ENCODE measurements around the gene EIF4H. TPM values are rescaled to one million over a fixed set of nuclear protein-coding genes. Genes with fewer than 3 reads are reported as not detected.

EIF4H gene
- total and polyA plus RNA-seq, 2 experiments from 2014 or later, result 183 to 309 TPM

- DNase-seq (ENCODE audit: low spot score), result no peak
- Mint-ChIP-seq H3K4me1 (no peaks in the 10 kb centered on the region), H3K4me3 (no peak overlapping the region), H3K27me3 (ENCODE audit: insufficient read depth, low read depth, poor library complexity) (peaks cover 13% of the 10 kb centered on the region), H3K9me3 (no peaks in the 10 kb centered on the region), H3K36me3 (ENCODE audit: low read depth) (no peaks in the 10 kb centered on the region), H3K27ac (peak overlapping the region; percentile 70; the same call in 1 of the 2 replicates)
- Histone ChIP-seq H3K36me3 (ENCODE audit: insufficient read depth) (no peaks in the 10 kb centered on the region), H3K9me2 (ENCODE audit: insufficient read depth) (no peaks in the 10 kb centered on the region), H3K79me2 (replicated peaks; ENCODE audit: insufficient read depth) (no peaks in the 10 kb centered on the region), H2AFZ (no peak overlapping the region), H3F3A (replicated peaks; ENCODE audit: low read depth) (no peaks in the 10 kb centered on the region), H4K20me1 (replicated peaks; ENCODE audit: insufficient read depth) (no peaks in the 10 kb centered on the region; the same call in 1 of the 2 replicates), H3K4me1 (ENCODE audit: insufficient read depth) (no peaks in the 10 kb centered on the region), H3K4me2 (no peak overlapping the region), H3K27ac (ENCODE audit: low read depth) (no peak overlapping the region), H3K27me3 (ENCODE audit: insufficient read depth) (no peaks in the 10 kb centered on the region), H3K4me3 (no peak overlapping the region)
- ATAC-seq, result no peak
- TF ChIP-seq CREB1 (CRISPR knock-in tag; IDR thresholded peaks at IDR 0.05; ENCODE audit: low read depth), result no peak
- TF ChIP-seq NANOG (IDR thresholded peaks at IDR 0.05; ENCODE audit: borderline replicate concordance), result no peak
- TF ChIP-seq EZH2 (IDR thresholded peaks at IDR 0.05; ENCODE audit: low read depth, unreplicated experiment), result no peak
- TF ChIP-seq, protein P1, sequence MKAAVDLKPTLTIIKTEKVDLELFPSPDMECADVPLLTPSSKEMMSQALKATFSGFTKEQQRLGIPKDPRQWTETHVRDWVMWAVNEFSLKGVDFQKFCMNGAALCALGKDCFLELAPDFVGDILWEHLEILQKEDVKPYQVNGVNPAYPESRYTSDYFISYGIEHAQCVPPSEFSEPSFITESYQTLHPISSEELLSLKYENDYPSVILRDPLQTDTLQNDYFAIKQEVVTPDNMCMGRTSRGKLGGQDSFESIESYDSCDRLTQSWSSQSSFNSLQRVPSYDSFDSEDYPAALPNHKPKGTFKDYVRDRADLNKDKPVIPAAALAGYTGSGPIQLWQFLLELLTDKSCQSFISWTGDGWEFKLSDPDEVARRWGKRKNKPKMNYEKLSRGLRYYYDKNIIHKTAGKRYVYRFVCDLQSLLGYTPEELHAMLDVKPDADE (IDR thresholded peaks at IDR 0.05), result no peak
- TF ChIP-seq ZNF114 (CRISPR knock-in tag; IDR thresholded peaks at IDR 0.05), result no peak
- TF ChIP-seq REST (IDR thresholded peaks at IDR 0.05; ENCODE audit: unreplicated experiment), result no peak
- TF ChIP-seq, protein P2, sequence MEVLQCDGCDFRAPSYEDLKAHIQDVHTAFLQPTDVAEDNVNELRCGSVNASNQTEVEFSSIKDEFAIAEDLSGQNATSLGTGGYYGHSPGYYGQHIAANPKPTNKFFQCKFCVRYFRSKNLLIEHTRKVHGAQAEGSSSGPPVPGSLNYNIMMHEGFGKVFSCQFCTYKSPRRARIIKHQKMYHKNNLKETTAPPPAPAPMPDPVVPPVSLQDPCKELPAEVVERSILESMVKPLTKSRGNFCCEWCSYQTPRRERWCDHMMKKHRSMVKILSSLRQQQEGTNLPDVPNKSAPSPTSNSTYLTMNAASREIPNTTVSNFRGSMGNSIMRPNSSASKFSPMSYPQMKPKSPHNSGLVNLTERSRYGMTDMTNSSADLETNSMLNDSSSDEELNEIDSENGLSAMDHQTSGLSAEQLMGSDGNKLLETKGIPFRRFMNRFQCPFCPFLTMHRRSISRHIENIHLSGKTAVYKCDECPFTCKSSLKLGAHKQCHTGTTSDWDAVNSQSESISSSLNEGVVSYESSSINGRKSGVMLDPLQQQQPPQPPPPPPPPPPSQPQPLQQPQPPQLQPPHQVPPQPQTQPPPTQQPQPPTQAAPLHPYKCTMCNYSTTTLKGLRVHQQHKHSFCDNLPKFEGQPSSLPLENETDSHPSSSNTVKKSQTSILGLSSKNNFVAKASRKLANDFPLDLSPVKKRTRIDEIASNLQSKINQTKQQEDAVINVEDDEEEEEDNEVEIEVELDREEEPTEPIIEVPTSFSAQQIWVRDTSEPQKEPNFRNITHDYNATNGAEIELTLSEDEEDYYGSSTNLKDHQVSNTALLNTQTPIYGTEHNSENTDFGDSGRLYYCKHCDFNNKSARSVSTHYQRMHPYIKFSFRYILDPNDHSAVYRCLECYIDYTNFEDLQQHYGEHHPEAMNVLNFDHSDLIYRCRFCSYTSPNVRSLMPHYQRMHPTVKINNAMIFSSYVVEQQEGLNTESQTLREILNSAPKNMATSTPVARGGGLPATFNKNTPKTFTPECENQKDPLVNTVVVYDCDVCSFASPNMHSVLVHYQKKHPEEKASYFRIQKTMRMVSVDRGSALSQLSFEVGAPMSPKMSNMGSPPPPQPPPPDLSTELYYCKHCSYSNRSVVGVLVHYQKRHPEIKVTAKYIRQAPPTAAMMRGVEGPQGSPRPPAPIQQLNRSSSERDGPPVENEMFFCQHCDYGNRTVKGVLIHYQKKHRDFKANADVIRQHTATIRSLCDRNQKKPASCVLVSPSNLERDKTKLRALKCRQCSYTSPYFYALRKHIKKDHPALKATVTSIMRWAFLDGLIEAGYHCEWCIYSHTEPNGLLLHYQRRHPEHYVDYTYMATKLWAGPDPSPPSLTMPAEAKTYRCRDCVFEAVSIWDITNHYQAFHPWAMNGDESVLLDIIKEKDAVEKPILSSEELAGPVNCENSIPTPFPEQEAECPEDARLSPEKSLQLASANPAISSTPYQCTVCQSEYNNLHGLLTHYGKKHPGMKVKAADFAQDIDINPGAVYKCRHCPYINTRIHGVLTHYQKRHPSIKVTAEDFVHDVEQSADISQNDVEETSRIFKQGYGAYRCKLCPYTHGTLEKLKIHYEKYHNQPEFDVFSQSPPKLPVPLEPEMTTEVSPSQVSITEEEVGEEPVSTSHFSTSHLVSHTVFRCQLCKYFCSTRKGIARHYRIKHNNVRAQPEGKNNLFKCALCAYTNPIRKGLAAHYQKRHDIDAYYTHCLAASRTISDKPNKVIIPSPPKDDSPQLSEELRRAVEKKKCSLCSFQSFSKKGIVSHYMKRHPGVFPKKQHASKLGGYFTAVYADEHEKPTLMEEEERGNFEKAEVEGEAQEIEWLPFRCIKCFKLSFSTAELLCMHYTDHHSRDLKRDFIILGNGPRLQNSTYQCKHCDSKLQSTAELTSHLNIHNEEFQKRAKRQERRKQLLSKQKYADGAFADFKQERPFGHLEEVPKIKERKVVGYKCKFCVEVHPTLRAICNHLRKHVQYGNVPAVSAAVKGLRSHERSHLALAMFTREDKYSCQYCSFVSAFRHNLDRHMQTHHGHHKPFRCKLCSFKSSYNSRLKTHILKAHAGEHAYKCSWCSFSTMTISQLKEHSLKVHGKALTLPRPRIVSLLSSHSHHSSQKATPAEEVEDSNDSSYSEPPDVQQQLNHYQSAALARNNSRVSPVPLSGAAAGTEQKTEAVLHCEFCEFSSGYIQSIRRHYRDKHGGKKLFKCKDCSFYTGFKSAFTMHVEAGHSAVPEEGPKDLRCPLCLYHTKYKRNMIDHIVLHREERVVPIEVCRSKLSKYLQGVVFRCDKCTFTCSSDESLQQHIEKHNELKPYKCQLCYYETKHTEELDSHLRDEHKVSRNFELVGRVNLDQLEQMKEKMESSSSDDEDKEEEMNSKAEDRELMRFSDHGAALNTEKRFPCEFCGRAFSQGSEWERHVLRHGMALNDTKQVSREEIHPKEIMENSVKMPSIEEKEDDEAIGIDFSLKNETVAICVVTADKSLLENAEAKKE (CRISPR knock-in tag; IDR thresholded peaks at IDR 0.05), result no peak
These were observed 18.3 kb upstream of the EIF4H start for GRCh38 chr7:74155810-74156395.

Data from GM23338 (cell line).